ENCODE results near the gene QSOX2.

Gene QSOX2

DNA sequence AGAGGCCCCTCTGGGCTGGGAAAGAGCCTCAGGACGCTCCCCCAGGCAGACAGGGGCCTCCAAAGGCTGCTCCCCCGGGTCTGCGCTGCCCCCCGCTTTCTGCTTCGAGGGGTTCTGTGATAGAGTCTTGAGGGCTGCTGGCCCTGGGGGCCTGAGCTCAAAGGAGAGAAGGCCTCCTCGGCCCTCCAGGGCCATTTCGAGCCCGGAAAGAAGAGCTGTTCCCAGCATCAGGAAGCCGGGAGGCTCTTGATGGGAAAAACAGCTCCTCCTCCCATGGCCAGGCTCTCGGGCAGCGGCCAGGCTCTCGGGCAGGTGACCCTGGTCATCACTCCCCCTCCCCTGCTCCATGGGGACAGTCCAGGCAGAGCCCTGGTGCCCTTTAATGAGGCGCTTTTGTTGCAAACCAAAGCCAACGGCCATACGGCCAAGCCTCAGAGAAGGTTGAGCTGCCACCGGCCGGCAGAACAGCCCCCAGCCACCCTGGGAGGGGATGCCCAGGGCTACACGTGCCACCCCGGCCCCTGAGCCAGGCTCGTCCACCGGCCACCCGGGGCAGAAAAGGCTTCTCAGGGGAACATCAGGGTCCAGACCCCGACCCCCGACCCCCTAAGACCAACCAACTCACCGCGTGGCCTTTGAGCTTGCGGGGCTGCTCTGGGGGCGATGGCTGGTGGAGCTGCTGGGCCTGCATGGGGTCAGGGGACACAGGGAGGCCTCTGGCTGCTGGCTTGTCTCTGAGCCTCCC lies 16.2 kb upstream of the QSOX2 start:
- no peak for DNase-seq (ENCODE audit: extremely low read depth, low read depth)
- TF ChIP-seq, protein P1, sequence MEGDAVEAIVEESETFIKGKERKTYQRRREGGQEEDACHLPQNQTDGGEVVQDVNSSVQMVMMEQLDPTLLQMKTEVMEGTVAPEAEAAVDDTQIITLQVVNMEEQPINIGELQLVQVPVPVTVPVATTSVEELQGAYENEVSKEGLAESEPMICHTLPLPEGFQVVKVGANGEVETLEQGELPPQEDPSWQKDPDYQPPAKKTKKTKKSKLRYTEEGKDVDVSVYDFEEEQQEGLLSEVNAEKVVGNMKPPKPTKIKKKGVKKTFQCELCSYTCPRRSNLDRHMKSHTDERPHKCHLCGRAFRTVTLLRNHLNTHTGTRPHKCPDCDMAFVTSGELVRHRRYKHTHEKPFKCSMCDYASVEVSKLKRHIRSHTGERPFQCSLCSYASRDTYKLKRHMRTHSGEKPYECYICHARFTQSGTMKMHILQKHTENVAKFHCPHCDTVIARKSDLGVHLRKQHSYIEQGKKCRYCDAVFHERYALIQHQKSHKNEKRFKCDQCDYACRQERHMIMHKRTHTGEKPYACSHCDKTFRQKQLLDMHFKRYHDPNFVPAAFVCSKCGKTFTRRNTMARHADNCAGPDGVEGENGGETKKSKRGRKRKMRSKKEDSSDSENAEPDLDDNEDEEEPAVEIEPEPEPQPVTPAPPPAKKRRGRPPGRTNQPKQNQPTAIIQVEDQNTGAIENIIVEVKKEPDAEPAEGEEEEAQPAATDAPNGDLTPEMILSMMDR (IDR thresholded peaks at IDR 0.05; ENCODE audit: low read depth, low read length), result no peak

GRCh38 chr9:136260936-136261472 lies 15.4 kb upstream of the QSOX2 start:
- DNase-seq (ENCODE audit: extremely low read depth, low read depth), result no peak
- TF ChIP-seq, protein P1 (IDR thresholded peaks at IDR 0.05; ENCODE audit: low read depth, low read length), result no peak

DNA sequence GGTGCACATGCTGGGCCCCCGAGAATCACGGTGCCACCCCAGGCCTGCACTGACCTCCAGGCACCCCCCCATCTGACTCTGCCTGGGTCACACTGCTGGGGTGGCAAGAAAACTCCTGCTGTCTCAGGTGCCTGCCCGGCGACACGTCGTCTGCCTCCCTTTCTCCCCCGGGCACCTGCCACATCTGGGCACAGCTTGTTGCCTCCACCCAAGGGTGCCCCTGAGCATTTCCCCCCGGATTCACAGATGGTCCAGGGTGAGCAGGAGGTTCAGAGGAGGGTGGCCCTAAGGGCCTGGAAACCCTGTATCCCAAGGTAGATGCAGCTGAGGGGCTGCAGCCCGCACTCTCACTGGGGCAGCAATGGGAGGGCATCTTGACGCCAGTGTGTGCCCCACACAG lies 14.9 kb upstream of the QSOX2 start:
- no peak for DNase-seq (ENCODE audit: extremely low read depth, low read depth)
- TF ChIP-seq, protein P1 (IDR thresholded peaks at IDR 0.05; ENCODE audit: low read depth, low read length), result no peak

DNA sequence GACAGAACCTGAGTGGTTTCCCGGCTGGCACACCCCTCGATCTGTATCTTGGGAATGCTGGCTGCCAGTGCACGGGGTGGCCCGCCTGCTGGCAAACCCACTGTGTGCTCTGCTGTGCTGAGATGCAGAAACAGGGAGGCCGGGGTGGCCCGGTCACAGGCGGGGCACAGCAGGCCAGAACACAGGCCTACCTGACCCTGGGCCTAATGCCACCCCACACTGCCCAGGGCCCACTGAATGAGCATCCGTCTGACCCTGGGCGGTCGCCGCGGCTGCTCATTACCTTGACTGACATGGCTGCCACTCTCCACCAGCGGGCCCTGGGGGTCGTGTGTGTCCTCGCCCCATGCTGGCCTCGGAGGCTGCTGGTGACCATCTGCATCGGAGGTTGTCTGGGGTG lies 14.2 kb upstream of the QSOX2 start:
- DNase-seq (ENCODE audit: extremely low read depth, low read depth), result no peak
- TF ChIP-seq, protein P1 (IDR thresholded peaks at IDR 0.05; ENCODE audit: low read depth, low read length), result no peak

DNA sequence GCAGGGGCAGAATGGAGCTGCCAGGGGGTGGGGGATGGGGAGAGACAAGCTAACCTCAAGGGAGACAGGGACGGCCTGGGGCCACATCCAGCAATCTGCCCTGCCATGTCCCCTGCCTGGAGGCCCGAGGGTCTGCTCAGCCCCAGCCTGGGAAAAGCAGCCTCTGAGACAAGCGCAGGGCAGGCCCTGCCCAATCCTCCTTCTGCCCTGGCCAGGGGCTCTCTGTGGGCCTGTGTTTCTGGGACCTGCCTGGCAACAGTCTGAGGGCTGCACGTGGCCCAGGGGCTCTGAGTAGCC lies 13.9 kb upstream of the QSOX2 start:
- TF ChIP-seq, protein P1 (IDR thresholded peaks at IDR 0.05; ENCODE audit: low read depth, low read length), result no peak

GRCh38 chr9:136258786-136259516 lies 13.3 kb upstream of the QSOX2 start:
- TF ChIP-seq, protein P1 (IDR thresholded peaks at IDR 0.05; ENCODE audit: low read depth, low read length), result no peak
- no peak for DNase-seq (ENCODE audit: extremely low read depth, low read depth)

More for the DNA sequence above, 13.9 kb upstream of the QSOX2 start:
- DNase-seq (ENCODE audit: extremely low read depth, low read depth), result no peak

GRCh38 chr9:136258299-136258625 lies 12.7 kb upstream of the QSOX2 start:
- TF ChIP-seq, protein P1 (IDR thresholded peaks at IDR 0.05; ENCODE audit: low read depth, low read length), result no peak
- DNase-seq (ENCODE audit: extremely low read depth, low read depth), result no peak

All from AG09319 (cell line).